ENCODE results near the gene TTI1.

DNA sequence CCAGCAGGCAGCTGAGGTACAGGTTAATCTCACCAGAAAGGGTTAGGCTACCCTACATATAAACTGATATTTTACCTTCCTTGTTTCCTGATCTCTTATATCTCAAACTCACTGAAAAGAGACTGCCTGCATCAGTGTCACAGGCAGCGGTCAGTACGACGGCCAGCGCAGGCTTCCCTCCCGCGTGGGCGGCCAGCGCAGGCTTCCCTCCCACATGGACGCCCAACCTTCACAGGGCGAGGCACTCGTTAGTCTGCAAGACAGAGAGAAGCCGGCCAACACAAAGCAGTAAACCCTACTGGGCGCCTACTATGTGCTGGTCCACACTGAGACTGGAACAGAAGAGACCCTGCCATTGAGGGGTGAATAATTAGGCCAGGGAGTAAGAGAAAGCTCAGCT is 33.0 kb downstream of the TTI1 start:
- TF ChIP-seq ZFX (IDR thresholded peaks at IDR 0.05; ENCODE audit: borderline replicate concordance) (no peak), CTCF (IDR thresholded peaks at IDR 0.05) (no peak)

All from 22Rv1 (cell line).